ENCODE data around the gene ING1. TPM values are rescaled to one million over a fixed set of nuclear protein-coding genes. Genes with fewer than 3 reads are reported as not detected.

ING1 gene
- total RNA-seq, 1 experiment from 2014 or later, result 76.0 TPM

Other genes with a start within 250 kb of the ING1 start
- gene RAB20, start 152.0 kb upstream of the ING1 start, total RNA-seq (2014; rRNA removed; shearing (Covaris generic)), result 19.3 and 24.3 TPM in 2 replicates
- 108 and 124 TPM in 2 replicates for gene NAXD, start 98.2 kb upstream of the ING1 start, total RNA-seq (2014; rRNA removed; shearing (Covaris generic))
- gene CARS2, start 7.6 kb upstream of the ING1 start, total RNA-seq (2014; rRNA removed; shearing (Covaris generic)), result 250 and 360 TPM in 2 replicates
- 208 and 225 TPM in 2 replicates for gene ANKRD10, start 201.4 kb downstream of the ING1 start, total RNA-seq (2014; rRNA removed; shearing (Covaris generic))